Skeletal muscle satellite cell (primary cell): ENCODE results near the gene STK24.

Experiments used
- H3K27me3 ChIP-seq: 2 replicates; pipeline ENCODE4 v1.7.0; 2013; ENCODE audit warnings: low read length; ENCODE audit not compliant: control insufficient read depth, insufficient read depth
- H3K36me3 ChIP-seq: 2 replicates; pipeline ENCODE4 v1.7.0; 2013; ENCODE audit warnings: mild to moderate bottlenecking, control low read depth, low read length; ENCODE audit not compliant: insufficient read depth
- H3K4me1 ChIP-seq: 2 replicates; pipeline ENCODE4 v1.7.0; 2013; ENCODE audit warnings: low read length; ENCODE audit not compliant: control insufficient read depth, insufficient read depth
- H3K4me2 ChIP-seq: 2 replicates; pipeline ENCODE4 v1.7.0; 2013; ENCODE audit warnings: mild to moderate bottlenecking, low read length
- H3K4me3 ChIP-seq: 2 replicates; pipeline ENCODE4 v1.7.0; 2013; ENCODE audit warnings: low read length
- H3K9ac ChIP-seq: 2 replicates; pipeline ENCODE4 v1.7.0; 2013; ENCODE audit warnings: mild to moderate bottlenecking, low read depth, low read length, moderate library complexity
- H3K9me3 ChIP-seq: replicated peaks from 2 replicates; pipeline ENCODE4 v1.7.0; 2013; ENCODE audit warnings: mild to moderate bottlenecking, control low read depth, low read length

Gene STK24

DNA sequence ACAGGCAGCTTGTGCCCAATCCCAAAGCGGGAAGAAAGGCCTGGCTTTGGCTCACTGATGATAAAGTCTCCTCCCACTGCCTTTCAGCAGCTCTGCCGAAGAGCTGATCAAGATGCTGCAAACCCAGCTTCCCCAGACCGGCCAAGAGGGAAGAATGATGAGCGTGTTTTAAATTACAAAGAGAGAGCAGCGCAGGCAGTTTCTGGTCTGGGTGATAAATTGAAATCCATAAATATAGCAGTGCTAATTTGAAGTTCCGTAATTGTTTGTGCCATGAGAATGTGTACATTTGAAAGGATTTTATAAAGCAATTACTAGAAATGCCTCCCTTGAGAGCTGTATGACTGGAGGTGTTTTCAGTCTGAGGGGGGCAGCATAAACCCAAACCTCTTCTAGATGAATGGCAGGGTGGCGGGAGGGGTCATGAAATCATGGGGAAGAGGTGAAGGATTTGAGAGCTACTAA lies 171.8 kb downstream of the STK24 start:
- Histone ChIP-seq H3K9ac (no peak overlapping the region), H3K27me3 (no peaks in the 10 kb centered on the region), H3K36me3 (peaks cover 5% of the 10 kb centered on the region), H3K9me3 (no peaks in the 10 kb centered on the region), H3K4me3 (no peak overlapping the region), H3K4me2 (no peak overlapping the region), H3K4me1 (no peaks in the 10 kb centered on the region)

DNA sequence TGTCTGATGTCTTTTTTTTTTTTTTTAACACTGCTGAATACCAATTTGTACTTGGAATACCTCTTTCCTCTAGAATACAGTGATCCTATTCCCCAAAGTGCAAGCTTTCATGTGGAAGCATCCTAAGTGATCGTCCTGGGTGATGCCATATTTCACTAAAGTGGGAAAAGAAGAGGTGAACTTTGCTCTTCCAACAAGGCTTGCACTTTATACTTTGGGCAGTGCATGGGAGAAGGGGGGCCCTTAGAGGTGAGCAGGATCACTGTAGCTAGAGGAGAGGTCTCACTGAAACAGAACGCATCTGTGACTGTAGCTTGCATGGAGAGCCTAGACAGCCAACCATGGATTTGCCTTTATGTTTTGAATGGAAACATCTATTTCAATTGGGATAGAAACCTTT lies 173.8 kb downstream of the STK24 start:
- no peaks in the 10 kb centered on the region for H3K9me3 ChIP-seq
- no peaks in the 10 kb centered on the region for H3K27me3 ChIP-seq
- no peak overlapping the region for H3K4me3 ChIP-seq
- H3K4me1 ChIP-seq = no peaks in the 10 kb centered on the region
- H3K9ac ChIP-seq = no peak overlapping the region
- H3K4me2 ChIP-seq = no peak overlapping the region
- peaks cover 5% of the 10 kb centered on the region for H3K36me3 ChIP-seq

DNA sequence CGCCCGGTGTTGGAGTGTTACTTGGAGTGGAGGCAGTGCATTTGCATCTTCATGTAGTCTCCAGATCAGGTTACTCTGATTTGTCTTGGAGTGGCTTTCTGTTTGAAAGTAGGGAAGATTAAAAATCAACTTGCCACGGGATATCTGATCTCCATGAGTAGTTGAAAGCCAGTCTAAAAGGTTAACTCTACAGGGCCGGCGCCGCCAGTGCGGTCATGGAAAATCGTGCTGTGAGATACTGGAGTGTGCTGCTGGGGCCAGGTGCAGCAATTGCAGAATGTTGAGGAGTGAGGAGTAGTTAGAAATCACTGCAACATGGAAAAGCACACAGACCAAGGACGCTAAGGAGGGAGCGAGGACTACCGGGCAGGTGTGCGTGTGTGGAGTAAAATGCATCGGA lies 175.0 kb downstream of the STK24 start:
- Histone ChIP-seq H3K4me1 (no peaks in the 10 kb centered on the region), H3K9me3 (no peaks in the 10 kb centered on the region), H3K27me3 (no peaks in the 10 kb centered on the region), H3K4me3 (no peak overlapping the region), H3K36me3 (peaks cover 5% of the 10 kb centered on the region), H3K4me2 (no peak overlapping the region), H3K9ac (no peak overlapping the region)

GRCh38 chr13:98399756-98400155 lies 177.2 kb downstream of the STK24 start:
- Histone ChIP-seq H3K9me3 (no peaks in the 10 kb centered on the region), H3K4me3 (no peak overlapping the region), H3K4me2 (no peak overlapping the region), H3K36me3 (peaks cover 5% of the 10 kb centered on the region), H3K27me3 (no peaks in the 10 kb centered on the region), H3K4me1 (no peaks in the 10 kb centered on the region), H3K9ac (no peak overlapping the region)

- Histone ChIP-seq H3K4me2 (no peak overlapping the region), H3K4me1 (no peaks in the 10 kb centered on the region), H3K9ac (no peak overlapping the region), H3K9me3 (no peaks in the 10 kb centered on the region), H3K36me3 (peaks cover 5% of the 10 kb centered on the region), H3K4me3 (no peak overlapping the region), H3K27me3 (no peaks in the 10 kb centered on the region)
Observed at GRCh38 chr13:98398581-98398980, 178.3 kb downstream of the STK24 start.

GRCh38 chr13:98397861-98398260 lies 179.0 kb downstream of the STK24 start:
- H3K4me3 ChIP-seq = no peak overlapping the region
- H3K9ac ChIP-seq = no peak overlapping the region
- peaks cover 5% of the 10 kb centered on the region for H3K36me3 ChIP-seq
- no peaks in the 10 kb centered on the region for H3K4me1 ChIP-seq
- H3K27me3 ChIP-seq = no peaks in the 10 kb centered on the region
- no peak overlapping the region for H3K4me2 ChIP-seq
- H3K9me3 ChIP-seq = no peaks in the 10 kb centered on the region

GRCh38 chr13:98397221-98397620 lies 179.7 kb downstream of the STK24 start:
- Histone ChIP-seq H3K4me2 (no peak overlapping the region), H3K4me1 (no peaks in the 10 kb centered on the region), H3K9ac (no peak overlapping the region), H3K27me3 (no peaks in the 10 kb centered on the region), H3K36me3 (peaks cover 5% of the 10 kb centered on the region), H3K9me3 (no peaks in the 10 kb centered on the region), H3K4me3 (no peak overlapping the region)

GRCh38 chr13:98396071-98396710 lies 180.7 kb downstream of the STK24 start:
- Histone ChIP-seq H3K9me3 (no peaks in the 10 kb centered on the region), H3K9ac (no peak overlapping the region), H3K4me1 (no peaks in the 10 kb centered on the region), H3K4me3 (no peak overlapping the region), H3K4me2 (no peak overlapping the region), H3K27me3 (no peaks in the 10 kb centered on the region), H3K36me3 (peaks cover 5% of the 10 kb centered on the region)
